B cell (primary cell): ENCODE results near the gene SLIT3. TPM values are rescaled to one million over a fixed set of nuclear protein-coding genes. Genes with fewer than 3 reads are reported as not detected.

Experiments used
- ATAC-seq: fragments of 200-7000 bp; cut with Tn5 transposase; one replicate; pipeline ENCODE4 v1.10.0; 2021; ENCODE audit warnings: low read depth, mild to moderate bottlenecking, moderate number of reproducible peaks, moderate library complexity
- CTCF ChIA-PET: fragments of 350-600 bp; sonication (Branson Sonifier 250); formaldehyde crosslinking; loops from one replicate; lab custom pipeline; 2021; ENCODE audit warnings: antibody characterized with exemption, inconsistent platforms; lab: Charles Lee
- POLR2A ChIA-PET: fragments of 350-600 bp; sonication (Branson Sonifier 250); formaldehyde crosslinking; loops from one replicate; lab custom pipeline; 2021; ENCODE audit warnings: antibody characterized with exemption; lab: Charles Lee
- DNase-seq: peaks from one replicate; pipeline ENCODE4 v3.0.0; 2013
- H2AFZ ChIP-seq: 2 replicates; pipeline ENCODE4 v1.6.1; 2012; ENCODE audit warnings: mild to moderate bottlenecking, low read depth, low read length; ENCODE audit not compliant: insufficient read depth, poor library complexity, severe bottlenecking
- H3K27ac ChIP-seq, 2 donors: 1 replicate in 1 of 2; 2 replicates in 1 of 2; pipeline ENCODE4 v1.5.1; 2012 to 2013; ENCODE audit warnings: low read length in 2 of 2, mild to moderate bottlenecking in 2 of 2, moderate library complexity in 1 of 2
- H3K27me3 ChIP-seq, 4 experiments: fragments of 200-600 bp in 1 of 4; sonication (generic) in 1 of 4; replicated peaks in 1 of 4; 1 replicate in 2 of 4; 2 replicates in 2 of 4; pipeline versions ENCODE4 v1.6.1 to v1.7.0; 2013 to 2016; ENCODE audit warnings: low read length in 3 of 4, mild to moderate bottlenecking in 2 of 4, mixed read lengths in 1 of 4, moderate library complexity in 1 of 4; ENCODE audit not compliant: insufficient read depth in 4 of 4, control insufficient read depth in 3 of 4; ENCODE audit errors: control extremely low read depth in 1 of 4
- H3K36me3 ChIP-seq, 2 experiments: replicated peaks in 1 of 2; 1 replicate in 1 of 2; 2 replicates in 1 of 2; pipeline versions ENCODE4 v1.6.1 to v1.7.1; 2013; ENCODE audit warnings: low read length in 1 of 2; ENCODE audit not compliant: insufficient read depth in 2 of 2, control insufficient read depth in 1 of 2; ENCODE audit errors: control extremely low read depth in 1 of 2, extremely low read depth in 1 of 2
- H3K4me1 ChIP-seq, 2 donors: fragments of 200-600 bp in 1 of 2; sonication (generic) in 1 of 2; 1 replicate in 1 of 2; 2 replicates in 1 of 2; pipeline versions ENCODE4 v1.5.1 to v1.6.1; 2013 to 2017; ENCODE audit warnings: low read length in 2 of 2; ENCODE audit not compliant: control insufficient read depth in 2 of 2, insufficient read depth in 2 of 2
- H3K4me2 ChIP-seq: replicated peaks from 2 replicates; pipeline ENCODE3; 2012; ENCODE audit warnings: mild to moderate bottlenecking, low read depth, low read length; ENCODE audit not compliant: poor library complexity, severe bottlenecking
- H3K4me3 ChIP-seq, 5 experiments: fragments of 200-600 bp in 1 of 5; sonication (generic) in 1 of 5; 1 replicate in 3 of 5; 2 replicates in 2 of 5; pipeline versions ENCODE4 v1.5.1 to v1.7.0; 2011 to 2016; ENCODE audit warnings: low read length in 4 of 5, mild to moderate bottlenecking in 4 of 5, low read depth in 2 of 5, control low read depth in 1 of 5, moderate library complexity in 1 of 5; ENCODE audit not compliant: insufficient read depth in 1 of 5; ENCODE audit errors: control extremely low read depth in 1 of 5, extremely low read depth in 1 of 5
- H3K79me2 ChIP-seq: fragments of 200-600 bp; sonication (generic); one replicate; pipeline ENCODE4 v1.6.0; 2016; ENCODE audit warnings: low read length; ENCODE audit not compliant: control insufficient read depth, insufficient read depth
- H3K9ac ChIP-seq: fragments of 200-600 bp; sonication (generic); 2 replicates; pipeline ENCODE4 v1.6.1; 2017; ENCODE audit warnings: mild to moderate bottlenecking, low read length, moderate library complexity
- H3K9me3 ChIP-seq, 3 donors: one replicate each; pipeline versions ENCODE4 v1.6.1 to v1.7.1; 2013; ENCODE audit warnings: low read length in 2 of 3; ENCODE audit not compliant: control insufficient read depth in 2 of 3, insufficient read depth in 1 of 3; ENCODE audit errors: control extremely low read depth in 1 of 3
- H4K20me1 ChIP-seq: 2 replicates; pipeline ENCODE4 v1.6.0; 2012; ENCODE audit warnings: mild to moderate bottlenecking, low read length; ENCODE audit not compliant: insufficient read depth, control insufficient read depth, poor library complexity, severe bottlenecking
- H3K27ac Mint-ChIP-seq: one replicate; pipeline ENCODE4 v1.8.0; 2021; ENCODE audit warnings: mixed read lengths
- H3K27me3 Mint-ChIP-seq: one replicate; pipeline ENCODE4 v1.8.0; 2021; ENCODE audit warnings: mixed read lengths
- H3K4me1 Mint-ChIP-seq: one replicate; pipeline ENCODE4 v1.8.0; 2021; ENCODE audit warnings: mixed read lengths
- H3K4me3 Mint-ChIP-seq: one replicate; pipeline ENCODE4 v1.8.0; 2021; ENCODE audit warnings: mixed read lengths
- H3K9me3 Mint-ChIP-seq: one replicate; pipeline ENCODE4 v1.8.0; 2022; ENCODE audit warnings: mixed read lengths; ENCODE audit not compliant: insufficient read depth
- CTCF ChIP-seq: fragments of 200-600 bp; IDR thresholded peaks from one replicate; pipeline ENCODE4 v1.8.0; 2022; ENCODE audit warnings: antibody characterized with exemption, mild to moderate bottlenecking
- EZH2 ChIP-seq: IDR thresholded peaks from 2 replicates; pipeline ENCODE4 v1.6.1; 2012; ENCODE audit warnings: borderline replicate concordance, low read depth, mild to moderate bottlenecking, moderate library complexity, low read length; ENCODE audit not compliant: insufficient read depth, poor library complexity, severe bottlenecking
- WGBS: methylation state at CpG from one replicate; pipeline ENCODE4 v1.1.5; 2013; ENCODE audit warnings: missing lambda C conversion rate; ENCODE audit not compliant: insufficient coverage; 5-methylcytosine and 5-hydroxymethylcytosine counted together
- intact Hi-C: fragments of 100-400 bp; cut with micrococcal nuclease; formaldehyde crosslinking; loops from one replicate; pipeline ENCODE4 v1.10.0; 2022
- polyA plus RNA-seq: library from polyadenylated mRNA; depleted of rRNA; stranded (reverse); fragments of >200 nt; gene quantifications from 2 replicates; pipeline ENCODE4 v1.2.3, GENCODE V29; 2012
- total RNA-seq, 2 donors: library from RNA; stranded (reverse); fragments of 120-200 nt in 1 of 2; gene quantifications; 1 replicate in 1 of 2; 2 replicates in 1 of 2; pipeline versions ENCODE4 v1.2.3 to v1.2.4, GENCODE V29; 2013 to 2022

SLIT3 gene
- total and polyA plus RNA-seq, 2 donors (not counting 1 experiment from before 2014, with no cell fraction given), result not detected

GRCh38 chr5:169126481-169127021 lies 174.4 kb downstream of the SLIT3 start:
- Mint-ChIP-seq H3K27ac (no peak overlapping the region), H3K4me1 (no peaks in the 10 kb centered on the region), H3K27me3 (no peaks in the 10 kb centered on the region), H3K9me3 (no peaks in the 10 kb centered on the region), H3K4me3 (no peak overlapping the region)
- no peaks in the 10 kb centered on the region for H3K4me1 ChIP-seq
- no peak overlapping the region for H3K4me2 ChIP-seq
- no peak overlapping the region for H2AFZ ChIP-seq
- H3K4me3 ChIP-seq, result no peak overlapping the region
- no peak for ATAC-seq
- TF ChIP-seq CTCF (no peak), EZH2 (no peak)
- ChIA-PET POLR2A (no interaction called here), CTCF (no interaction called here)
- H3K36me3 ChIP-seq, result no peaks in the 10 kb centered on the region
- no peak for DNase-seq
- no peak overlapping the region for H3K9ac ChIP-seq
- no peaks in the 10 kb centered on the region for H3K27me3 ChIP-seq
- H3K9me3 ChIP-seq, result no peaks in the 10 kb centered on the region
- no peak overlapping the region for H3K27ac ChIP-seq
- WGBS, result 82% methylated on average over 3 of the region's 3 CpGs
- H4K20me1 ChIP-seq, result no peaks in the 10 kb centered on the region
- intact Hi-C loops, result no loop called here
- no peaks in the 10 kb centered on the region for H3K79me2 ChIP-seq

GRCh38 chr5:169125571-169125970 lies 175.4 kb downstream of the SLIT3 start:
- Histone ChIP-seq H3K27ac (no peak overlapping the region), H3K27me3 (no peaks in the 10 kb centered on the region), H3K9ac (no peak overlapping the region), H3K4me3 (no peak overlapping the region), H3K4me1 (no peaks in the 10 kb centered on the region), H4K20me1 (no peaks in the 10 kb centered on the region), H3K9me3 (no peaks in the 10 kb centered on the region), H3K79me2 (no peaks in the 10 kb centered on the region), H3K4me2 (no peak overlapping the region), H3K36me3 (no peaks in the 10 kb centered on the region), H2AFZ (no peak overlapping the region)
- no peaks in the 10 kb centered on the region for H3K9me3 Mint-ChIP-seq
- no peak for ATAC-seq
- TF ChIP-seq EZH2, result no peak
- TF ChIP-seq CTCF, result no peak
- H3K27ac Mint-ChIP-seq, result no peak overlapping the region
- 86% methylated on average over 5 of the region's 7 CpGs for WGBS
- no peak for DNase-seq
- H3K4me3 Mint-ChIP-seq, result no peak overlapping the region
- CTCF ChIA-PET, result no interaction called here
- no peaks in the 10 kb centered on the region for H3K4me1 Mint-ChIP-seq
- intact Hi-C loops, result no loop called here
- POLR2A ChIA-PET, result no interaction called here
- H3K27me3 Mint-ChIP-seq, result no peaks in the 10 kb centered on the region
